AG09309 (cell line): ENCODE data around the gene ADIPOR2.

Experiments used
- DNase-seq: peaks from one replicate; pipeline ENCODE4 v3.0.0-alpha.2; 2010; ENCODE audit warnings: low read depth
- H3K4me3 ChIP-seq: 2 replicates; pipeline ENCODE4 v1.5.1; 2011; ENCODE audit warnings: mild to moderate bottlenecking, low read depth, low read length, moderate library complexity; ENCODE audit not compliant: control insufficient read depth
- CTCF ChIP-seq: IDR thresholded peaks from 2 replicates; pipeline ENCODE4 v1.5.1; 2011; ENCODE audit warnings: mild to moderate bottlenecking, low read depth, low read length, inconsistent platforms; ENCODE audit not compliant: insufficient read depth, control insufficient read depth; ENCODE audit errors: missing control alignments

The ADIPOR2 gene

GRCh38 chr12:1739368-1739767 lies 48.5 kb downstream of the ADIPOR2 start:
- DNase-seq, result no peak
- TF ChIP-seq CTCF, result no peak
- no peak overlapping the region for H3K4me3 ChIP-seq

- no peak overlapping the region for H3K4me3 ChIP-seq
- no peak for TF ChIP-seq CTCF
- no peak for DNase-seq
Observed at GRCh38 chr12:1740161-1740948, 49.5 kb downstream of the ADIPOR2 start.

GRCh38 chr12:1741154-1741949 lies 50.5 kb downstream of the ADIPOR2 start:
- no peak for TF ChIP-seq CTCF
- no peak for DNase-seq
- H3K4me3 ChIP-seq, result no peak overlapping the region

- DNase-seq, result no peak
Observed at GRCh38 chr12:1744932-1745331, 54.1 kb downstream of the ADIPOR2 start.

GRCh38 chr12:1747609-1748008 lies 56.7 kb downstream of the ADIPOR2 start:
- no peak overlapping the region for H3K4me3 ChIP-seq
- DNase-seq, result no peak
- TF ChIP-seq CTCF, result no peak

More at GRCh38 chr12:1744932-1745331, 54.1 kb downstream of the ADIPOR2 start:
- no peak overlapping the region for H3K4me3 ChIP-seq
- TF ChIP-seq CTCF, result no peak

GRCh38 chr12:1749019-1749418 lies 58.1 kb downstream of the ADIPOR2 start:
- no peak overlapping the region for H3K4me3 ChIP-seq
- no peak for DNase-seq
- no peak for TF ChIP-seq CTCF
